Tibial nerve (tissue), 4 donors: ENCODE data around the gene CALU. TPM values are rescaled to one million over a fixed set of nuclear protein-coding genes. Genes with fewer than 3 reads are reported as not detected.

Source experiments
- DNase-seq, 2 donors: peaks; one replicate each; pipeline ENCODE4 v3.0.0-alpha.2; 2019; ENCODE audit warnings: low spot score in 2 of 2
- H3K27ac ChIP-seq, 4 donors: fragments of 200-600 bp; sonication (generic) in 3 of 4; one replicate each; pipeline ENCODE4 v1.5.1; 2017 to 2019; ENCODE audit warnings: mild to moderate bottlenecking in 1 of 4
- H3K27me3 ChIP-seq, 2 donors: fragments of 200-600 bp; sonication (generic) in 1 of 2; one replicate each; pipeline versions ENCODE4 v1.5.1 to v1.6.0; 2017 to 2019
- H3K36me3 ChIP-seq, 3 donors: fragments of 200-600 bp; sonication (generic); one replicate each; pipeline ENCODE4 v1.5.1; 2018 to 2019
- H3K4me1 ChIP-seq, 4 donors: fragments of 200-600 bp; sonication (generic) in 3 of 4; one replicate each; pipeline ENCODE4 v1.5.1; 2017 to 2019
- H3K4me3 ChIP-seq, 4 donors: fragments of 200-600 bp; sonication (generic) in 3 of 4; one replicate each; pipeline ENCODE4 v1.5.1; 2017 to 2019; ENCODE audit warnings: mild to moderate bottlenecking in 1 of 4, moderate library complexity in 1 of 4
- H3K9me3 ChIP-seq, 4 donors: fragments of 200-600 bp; sonication (generic) in 3 of 4; one replicate each; pipeline ENCODE4 v1.5.1; 2017 to 2019
- EP300 ChIP-seq, 2 donors: sonication (generic); formaldehyde crosslinking; IDR thresholded peaks; one replicate each; pipeline ENCODE4 v1.6.1; 2017; ENCODE audit warnings: antibody characterized with exemption in 2 of 2, mild to moderate bottlenecking in 1 of 2
- POLR2A ChIP-seq, 2 donors: fragments of 450-650 bp; IDR thresholded peaks; one replicate each; pipeline ENCODE4 v1.6.1; 2017; ENCODE audit warnings: antibody characterized with exemption in 2 of 2, mild to moderate bottlenecking in 2 of 2, moderate library complexity in 2 of 2
- WGBS, 2 donors: methylation state at CpG; one replicate each; pipeline ENCODE4 v1.1.5; 2018; 5-methylcytosine and 5-hydroxymethylcytosine counted together
- total RNA-seq, 4 donors: library from RNA; depleted of rRNA; stranded (reverse); fragments of >200 nt; gene quantifications; one replicate each; pipeline ENCODE4 v1.1.0, GENCODE V29; 2016
- TF ChIP-seq, protein P1 (sequence below), 5 experiments: fragments of 200-600 bp in 3 of 5; fragments of 450-650 bp in 2 of 5; sonication (generic) in 3 of 5; IDR thresholded peaks; one replicate each; pipeline ENCODE4 v1.5.1; 2016 to 2019; ENCODE audit warnings: antibody characterized with exemption in 5 of 5, mild to moderate bottlenecking in 3 of 5, moderate library complexity in 2 of 5

Gene CALU
- total RNA-seq, 4 donors from 2014 or later = 77.3 to 94.8 (median 90.0) TPM

DNA sequence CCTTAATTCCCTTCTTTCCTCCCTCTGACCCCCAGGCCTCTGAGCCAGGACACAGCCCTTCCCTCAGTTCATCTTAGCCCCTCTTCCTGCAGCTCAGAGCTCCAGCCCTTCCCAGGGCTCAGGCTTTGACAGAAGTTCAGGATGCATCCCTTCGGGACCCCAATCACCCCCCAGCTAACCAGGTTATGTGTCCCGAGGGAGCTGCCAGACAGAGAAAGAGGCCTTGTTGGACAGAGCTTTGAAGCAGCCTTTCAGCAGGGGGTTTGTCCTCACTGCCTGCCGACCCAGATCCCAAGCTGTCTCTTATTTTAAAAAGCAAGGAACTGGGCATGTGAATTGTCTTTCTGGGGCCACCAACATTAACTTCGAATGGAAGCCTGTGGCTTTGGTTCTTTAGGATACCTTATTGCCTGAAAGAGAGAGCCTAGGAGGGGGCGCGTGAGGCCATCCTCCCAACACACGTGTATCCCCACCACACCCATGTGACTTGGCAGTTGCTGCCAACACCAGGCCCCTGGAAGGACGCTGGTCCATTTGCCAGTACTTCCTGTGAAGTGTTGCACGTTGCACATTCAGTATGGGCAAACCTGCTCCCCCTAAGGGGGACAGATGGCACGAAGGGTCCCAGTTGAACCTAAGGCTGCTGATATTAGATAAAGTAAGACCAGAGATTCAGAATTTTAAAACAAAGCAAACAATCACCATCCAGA is 53.5 kb downstream of the CALU start:
- WGBS, 2 donors = 49 to 55% methylated on average over 10 of the region's 10 CpGs
- Histone ChIP-seq H3K4me3 (no peak overlapping the region), H3K36me3 (no peaks in the 10 kb centered on the region), H3K27me3 (peaks cover 0 to 8% of the 10 kb centered on the region in 2 donors), H3K9me3 (no peaks in the 10 kb centered on the region), H3K27ac (no peak overlapping the region), H3K4me1 (peaks cover 0 to 25% (median 9%) of the 10 kb centered on the region in 4 donors)
- DNase-seq = no peak
- TF ChIP-seq EP300 (IDR thresholded peaks at IDR 0.05) = no peak

DNA sequence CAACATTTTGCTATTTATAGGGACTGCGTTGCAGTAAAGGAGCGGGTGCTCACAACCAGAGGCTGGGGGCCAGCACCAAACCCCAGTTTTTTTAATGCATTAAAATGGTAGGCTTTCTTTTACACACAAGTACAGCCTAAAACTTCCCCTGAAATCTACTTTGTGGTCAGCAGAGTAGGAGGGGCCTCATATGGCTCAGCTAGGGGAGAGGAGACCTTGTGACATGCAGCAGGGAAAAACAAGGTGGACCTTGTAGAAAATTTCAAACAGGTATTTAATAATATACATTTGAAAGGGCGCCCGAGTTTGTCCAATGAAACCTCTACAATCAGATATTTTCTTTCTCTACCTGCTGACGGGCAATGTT is 54.0 kb downstream of the CALU start:
- H3K4me3 ChIP-seq = no peak overlapping the region

DNA sequence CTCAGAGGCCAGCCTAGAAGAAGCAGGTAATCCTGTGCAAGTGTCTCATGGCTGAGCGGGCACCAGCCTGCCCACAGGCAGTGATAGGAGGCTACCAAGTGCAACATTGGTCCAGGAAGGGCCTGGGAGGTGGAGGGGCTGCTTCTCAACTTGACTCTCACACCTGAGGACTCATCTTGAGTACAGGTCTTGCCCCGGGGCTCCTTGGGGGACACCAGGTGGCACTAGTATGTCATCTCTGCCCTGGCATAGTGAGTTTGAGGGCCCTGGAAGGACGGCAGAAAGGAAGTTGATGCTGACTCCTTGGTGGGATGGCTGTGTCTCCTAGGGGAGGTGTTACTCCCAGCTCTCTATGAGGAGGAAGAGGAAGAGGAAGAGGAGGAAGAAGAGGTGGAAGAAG is 54.9 kb downstream of the CALU start:
- Histone ChIP-seq H3K9me3 (no peaks in the 10 kb centered on the region), H3K27ac (no peak overlapping the region), H3K36me3 (no peaks in the 10 kb centered on the region), H3K4me1 (peaks cover 0 to 25% (median 9%) of the 10 kb centered on the region in 4 donors), H3K4me3 (no peak overlapping the region), H3K27me3 (peaks cover 0 to 8% of the 10 kb centered on the region in 2 donors)
- DNase-seq = no peak
- WGBS, 2 donors = 67 to 71% methylated on average over 3 of the region's 3 CpGs
- no peak for TF ChIP-seq POLR2A (IDR thresholded peaks at IDR 0.05)

More for the DNA sequence above, 54.0 kb downstream of the CALU start:
- Histone ChIP-seq H3K27me3 (peaks cover 0 to 8% of the 10 kb centered on the region in 2 donors), H3K27ac (no peak overlapping the region), H3K36me3 (no peaks in the 10 kb centered on the region), H3K4me1 (peaks cover 0 to 25% (median 9%) of the 10 kb centered on the region in 4 donors), H3K9me3 (no peaks in the 10 kb centered on the region)
- DNase-seq = no peak
- TF ChIP-seq POLR2A (IDR thresholded peaks at IDR 0.05) = no peak
- TF ChIP-seq, protein P1, sequence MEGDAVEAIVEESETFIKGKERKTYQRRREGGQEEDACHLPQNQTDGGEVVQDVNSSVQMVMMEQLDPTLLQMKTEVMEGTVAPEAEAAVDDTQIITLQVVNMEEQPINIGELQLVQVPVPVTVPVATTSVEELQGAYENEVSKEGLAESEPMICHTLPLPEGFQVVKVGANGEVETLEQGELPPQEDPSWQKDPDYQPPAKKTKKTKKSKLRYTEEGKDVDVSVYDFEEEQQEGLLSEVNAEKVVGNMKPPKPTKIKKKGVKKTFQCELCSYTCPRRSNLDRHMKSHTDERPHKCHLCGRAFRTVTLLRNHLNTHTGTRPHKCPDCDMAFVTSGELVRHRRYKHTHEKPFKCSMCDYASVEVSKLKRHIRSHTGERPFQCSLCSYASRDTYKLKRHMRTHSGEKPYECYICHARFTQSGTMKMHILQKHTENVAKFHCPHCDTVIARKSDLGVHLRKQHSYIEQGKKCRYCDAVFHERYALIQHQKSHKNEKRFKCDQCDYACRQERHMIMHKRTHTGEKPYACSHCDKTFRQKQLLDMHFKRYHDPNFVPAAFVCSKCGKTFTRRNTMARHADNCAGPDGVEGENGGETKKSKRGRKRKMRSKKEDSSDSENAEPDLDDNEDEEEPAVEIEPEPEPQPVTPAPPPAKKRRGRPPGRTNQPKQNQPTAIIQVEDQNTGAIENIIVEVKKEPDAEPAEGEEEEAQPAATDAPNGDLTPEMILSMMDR (IDR thresholded peaks at IDR 0.05) = no peak
- TF ChIP-seq EP300 (IDR thresholded peaks at IDR 0.05) = no peak
- 94% methylated on average over 5 of the region's 5 CpGs for WGBS, 2 donors

DNA sequence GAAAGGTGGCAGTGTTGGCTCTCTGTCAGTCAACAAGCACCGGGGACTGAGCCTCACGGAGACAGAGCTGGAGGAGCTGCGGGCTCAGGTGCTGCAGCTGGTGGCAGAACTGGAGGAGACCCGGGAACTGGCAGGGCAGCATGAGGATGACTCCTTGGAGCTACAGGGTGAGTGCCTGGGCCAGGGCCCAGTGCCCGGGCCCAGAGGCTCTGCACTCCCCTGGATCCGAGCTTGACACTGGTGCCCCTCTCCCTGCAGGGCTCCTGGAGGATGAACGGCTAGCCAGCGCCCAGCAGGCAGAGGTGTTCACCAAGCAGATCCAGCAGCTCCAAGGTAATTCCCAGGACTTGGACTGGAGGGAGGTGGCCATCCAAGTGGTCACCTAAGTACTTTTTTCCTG is 55.3 kb downstream of the CALU start:
- no peaks in the 10 kb centered on the region for H3K36me3 ChIP-seq
- no peak overlapping the region for H3K4me3 ChIP-seq
- H3K4me1 ChIP-seq = peaks cover 0 to 25% (median 9%) of the 10 kb centered on the region in 4 donors
- H3K27me3 ChIP-seq = peaks cover 0 to 8% of the 10 kb centered on the region in 2 donors
- 93% methylated on average over 8 of the region's 8 CpGs for WGBS, 2 donors
- H3K27ac ChIP-seq = no peak overlapping the region
- DNase-seq = no peak
- no peaks in the 10 kb centered on the region for H3K9me3 ChIP-seq
- no peak for TF ChIP-seq POLR2A (IDR thresholded peaks at IDR 0.05)
- TF ChIP-seq EP300 (IDR thresholded peaks at IDR 0.05) = no peak
- TF ChIP-seq, protein P1 (IDR thresholded peaks at IDR 0.05) = no peak

DNA sequence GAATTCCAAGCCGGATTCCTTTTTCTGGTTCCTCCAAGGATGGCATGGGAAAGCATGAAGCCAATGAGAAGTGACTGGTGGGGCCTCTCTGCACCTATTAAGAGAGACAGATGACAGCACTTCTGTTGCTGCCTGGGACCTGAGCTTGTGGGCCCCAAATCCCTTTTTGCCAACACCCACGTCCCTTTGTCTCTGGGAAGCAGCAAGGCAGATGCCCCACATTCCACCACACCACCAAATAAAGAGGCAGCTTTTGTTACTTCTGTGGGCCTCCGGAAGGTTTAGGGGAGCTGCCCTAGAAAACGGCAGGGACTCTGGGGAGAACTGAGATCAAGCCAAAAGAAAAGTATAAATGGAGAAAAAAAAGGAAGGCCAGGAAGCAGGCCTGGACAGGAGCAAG is 56.0 kb downstream of the CALU start:
- H3K36me3 ChIP-seq = no peaks in the 10 kb centered on the region
- 59 to 76% methylated on average over 4 of the region's 4 CpGs for WGBS, 2 donors
- peaks cover 0 to 23% (median 9%) of the 10 kb centered on the region in 4 donors for H3K4me1 ChIP-seq
- DNase-seq = no peak
- H3K4me3 ChIP-seq = no peak overlapping the region
- TF ChIP-seq, protein P1 (IDR thresholded peaks at IDR 0.05) = no peak
- no peak for TF ChIP-seq POLR2A (IDR thresholded peaks at IDR 0.05)
- no peak for TF ChIP-seq EP300 (IDR thresholded peaks at IDR 0.05)
- no peak overlapping the region for H3K27ac ChIP-seq
- H3K27me3 ChIP-seq = peaks cover 0 to 8% of the 10 kb centered on the region in 2 donors
- no peaks in the 10 kb centered on the region for H3K9me3 ChIP-seq

DNA sequence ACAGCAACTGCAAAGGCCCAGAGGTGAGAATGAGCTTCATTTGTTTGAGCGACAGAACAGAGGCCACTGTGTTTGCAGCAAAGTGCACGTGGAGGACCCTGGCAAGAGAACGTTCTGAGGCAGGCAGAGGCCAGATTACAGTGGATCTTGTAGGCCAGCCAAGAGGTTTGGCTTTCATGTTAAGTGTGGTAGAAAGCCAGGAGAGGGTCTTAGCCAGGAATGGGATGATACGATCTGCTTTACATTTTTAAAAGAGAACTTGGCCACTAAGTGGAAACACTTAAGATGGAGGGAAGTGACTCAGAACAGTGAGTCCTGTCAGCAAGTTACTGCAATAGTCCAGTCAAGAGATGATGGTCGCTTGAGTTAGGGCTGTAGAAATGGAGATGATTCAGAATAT is 57.2 kb downstream of the CALU start:
- H3K36me3 ChIP-seq = no peaks in the 10 kb centered on the region
- H3K4me3 ChIP-seq = no peak overlapping the region
- peaks cover 0 to 14% (median 9%) of the 10 kb centered on the region in 4 donors for H3K4me1 ChIP-seq
- H3K9me3 ChIP-seq = no peaks in the 10 kb centered on the region
- no peak overlapping the region for H3K27ac ChIP-seq
- 57 to 62% methylated on average over 5 of the region's 5 CpGs for WGBS, 2 donors
- DNase-seq = no peak
- H3K27me3 ChIP-seq = peaks cover 0 to 8% of the 10 kb centered on the region in 2 donors
- TF ChIP-seq, protein P1 (IDR thresholded peaks at IDR 0.05) = no peak
- TF ChIP-seq POLR2A (IDR thresholded peaks at IDR 0.05) (no peak), EP300 (IDR thresholded peaks at IDR 0.05) (no peak)
